ENCODE data around the gene HNRNPUL2.
A peak's percentile ranks its signal among the peaks of the same experiment; 100 is the strongest.
"Not testable (repeated sequence)": the region's sequence is repeated elsewhere in the genome, so short reads cannot be mapped to it uniquely, and the experiment has no call there.

HNRNPUL2 gene

GRCh38 chr11:62702246-62702645 is 25.0 kb downstream of the HNRNPUL2 start:
- DNase-seq: no peak

DNA sequence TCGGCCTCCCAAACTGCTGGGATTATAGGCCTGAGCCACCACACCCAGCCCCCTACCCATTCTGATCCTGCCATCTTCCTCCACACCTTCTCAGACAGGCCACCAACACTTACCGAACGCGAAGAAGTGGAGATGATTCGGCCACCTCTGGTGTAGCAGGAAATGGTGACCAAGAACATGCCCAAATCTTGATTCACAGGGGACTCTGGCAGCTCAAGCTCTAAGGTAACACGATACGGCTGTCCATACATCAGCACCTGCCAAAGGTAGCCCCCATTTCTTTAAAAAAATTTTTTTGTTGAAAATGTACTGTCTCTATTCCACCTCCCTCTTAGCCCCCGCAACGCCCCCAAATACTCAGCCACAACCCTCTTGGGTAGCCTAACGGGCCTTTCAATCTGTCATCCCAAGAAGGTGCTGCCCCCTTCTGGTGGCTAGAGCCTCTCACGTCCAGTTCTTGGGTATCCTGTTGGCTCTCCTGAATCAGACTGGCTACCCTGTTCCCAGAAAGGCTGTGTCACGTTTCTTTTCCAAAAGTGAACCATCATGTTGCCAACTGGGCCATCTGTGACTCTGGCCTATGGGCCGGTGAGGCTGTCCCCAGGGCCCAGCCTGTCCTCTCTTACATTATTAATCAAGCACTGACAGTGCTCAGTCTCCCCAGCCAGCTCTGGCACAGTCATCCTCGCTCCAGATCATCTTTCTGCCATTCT is 32.6 kb downstream of the HNRNPUL2 start:
- DNase-seq: peak; percentile 59

DNA sequence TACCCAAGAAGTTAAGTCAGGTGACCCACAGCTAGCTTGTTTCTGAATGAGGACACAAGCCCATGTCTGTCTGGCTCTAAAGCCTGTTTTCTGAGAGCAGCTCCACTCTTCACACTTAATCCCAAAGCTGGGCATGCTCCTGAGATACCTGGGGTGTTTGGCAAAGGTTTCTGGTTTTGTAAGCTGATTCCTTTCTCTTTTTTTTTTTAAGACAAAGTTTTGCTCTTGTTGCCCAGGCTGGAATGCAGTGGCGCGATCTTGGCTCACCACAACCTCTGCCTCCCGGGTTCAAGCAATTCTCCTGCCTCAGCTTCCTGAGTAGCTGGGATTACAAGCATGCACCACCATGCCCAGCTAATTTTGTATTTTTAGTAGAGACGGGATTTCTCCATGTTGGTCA is 33.6 kb downstream of the HNRNPUL2 start:
- DNase-seq: not testable (repeated sequence)

DNA sequence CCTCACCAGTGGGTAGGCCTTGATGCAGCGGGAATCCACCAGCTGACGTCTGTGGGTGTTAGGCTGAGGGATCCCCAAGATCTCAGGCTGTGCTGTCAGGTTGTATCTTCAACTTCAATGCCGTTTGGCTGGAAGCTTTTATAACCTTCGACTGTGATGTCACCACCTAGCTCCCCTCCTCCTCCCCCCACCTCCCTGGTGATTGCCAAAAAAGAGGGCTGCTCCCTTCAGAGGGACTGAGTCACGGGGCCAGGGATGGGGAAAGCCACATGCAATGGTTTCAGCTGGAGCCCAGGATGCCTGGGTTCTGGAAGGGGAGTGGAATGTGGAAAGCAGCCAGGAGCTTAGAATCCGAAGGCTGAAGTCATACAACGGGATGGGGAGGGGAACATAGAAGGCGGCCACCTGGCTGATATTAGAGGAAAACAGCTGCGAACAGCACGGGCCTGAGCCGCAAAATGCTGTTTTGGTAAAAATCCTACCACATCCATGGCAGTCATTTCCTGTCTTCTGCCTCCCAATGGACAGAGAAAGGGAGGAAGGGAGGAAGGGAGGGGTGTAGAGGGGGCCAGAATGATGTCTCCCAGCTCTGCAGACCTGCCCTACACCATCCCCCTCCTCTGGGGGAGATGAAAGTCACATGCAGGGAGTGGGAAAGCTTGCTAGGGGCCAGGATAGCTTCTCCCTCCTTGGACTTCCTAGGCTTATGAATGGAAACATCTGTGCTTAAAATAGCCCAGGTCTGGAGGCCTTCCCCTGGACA is 37.7 kb downstream of the HNRNPUL2 start, which contains the start of gene LRRN4CL:
TSS of gene LRRN4CL (minus strand) at position 110 of the 763 bp plus-strand sequence. CDS start 1,022 bp downstream, outside the sequence.
- no peak for DNase-seq

GRCh38 chr11:62688491-62688890 is 38.8 kb downstream of the HNRNPUL2 start:
- DNase-seq: no peak

- DNase-seq: no peak
Observed at GRCh38 chr11:62687508-62688396, 39.5 kb downstream of the HNRNPUL2 start.

DNA sequence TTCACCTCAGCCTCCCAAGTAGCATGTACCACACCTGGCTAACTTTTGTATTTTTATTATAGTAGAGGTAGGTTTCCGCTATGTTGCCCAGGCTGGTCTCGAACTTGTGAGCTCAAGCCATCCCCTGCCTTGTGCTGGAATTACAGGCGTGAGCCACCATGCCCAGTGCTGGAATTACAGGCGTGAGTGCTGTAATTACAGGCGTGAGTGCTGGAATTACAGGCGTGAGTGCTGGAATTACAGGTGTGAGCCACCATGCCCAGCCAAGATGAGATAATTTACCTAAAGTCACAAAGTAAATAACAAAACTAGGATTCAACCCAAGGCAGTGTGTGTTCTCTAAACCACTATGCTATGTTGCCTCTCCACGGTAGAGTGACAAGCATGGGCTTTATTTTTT is 44.7 kb downstream of the HNRNPUL2 start:
- no peak for DNase-seq

DNA sequence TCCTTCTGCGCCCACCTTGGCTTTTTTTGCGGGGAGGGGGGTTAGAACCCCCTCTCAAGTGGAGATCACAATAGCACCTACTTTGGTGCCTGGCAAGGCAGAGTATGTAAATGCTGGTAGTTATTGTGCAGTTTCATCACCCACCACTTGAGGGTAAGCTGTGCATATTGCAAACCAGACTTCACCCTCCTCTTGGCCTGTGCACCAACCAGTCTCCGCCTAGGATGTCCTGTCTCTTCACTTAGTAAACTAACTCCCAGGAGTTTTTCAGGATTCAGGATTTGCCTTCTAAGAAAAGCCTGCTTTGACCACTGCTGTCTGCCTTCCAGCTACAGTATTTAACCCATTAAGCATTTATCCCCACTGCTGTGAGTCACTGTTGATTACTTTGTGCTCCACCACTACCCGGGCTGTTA is 46.4 kb downstream of the HNRNPUL2 start:
- DNase-seq: no peak

- DNase-seq: peak; percentile 89
Observed at GRCh38 chr11:62678770-62679696, 48.2 kb downstream of the HNRNPUL2 start, which contains the start of gene UBXN1. Gene UBXN1 (minus strand): TSS chr11:62679073. CDS start chr11:62678923, 150 bp downstream.

- no peak for DNase-seq
Observed at GRCh38 chr11:62678433-62678769, 48.9 kb downstream of the HNRNPUL2 start.

- DNase-seq: no peak
Observed at GRCh38 chr11:62677714-62678113, 49.5 kb downstream of the HNRNPUL2 start.

DNA sequence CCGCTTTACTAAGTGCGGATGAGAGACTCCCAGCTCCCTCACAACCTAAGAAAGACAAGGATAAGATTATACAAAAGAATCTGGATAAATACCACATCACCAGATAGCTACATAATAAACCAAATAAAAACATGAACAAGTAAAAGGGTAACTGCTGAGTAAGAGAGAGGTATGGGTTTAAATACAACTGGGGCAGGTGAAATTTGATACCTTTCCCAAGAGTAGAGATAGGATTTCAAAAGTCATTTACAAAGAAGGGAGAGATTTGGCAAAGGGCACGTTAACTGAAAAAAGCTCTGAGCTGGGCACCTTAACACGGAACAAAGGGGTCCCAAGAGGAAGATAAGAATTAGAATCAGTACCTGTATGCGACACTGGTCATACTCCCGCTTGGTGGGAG is 50.1 kb downstream of the HNRNPUL2 start:
- DNase-seq: no peak

GRCh38 chr11:62676698-62677097 is 50.6 kb downstream of the HNRNPUL2 start:
- no peak for DNase-seq

GRCh38 chr11:62675415-62675814 is 51.8 kb downstream of the HNRNPUL2 start:
- not testable (repeated sequence) for DNase-seq

GRCh38 chr11:62673196-62673525 is 54.1 kb downstream of the HNRNPUL2 start:
- DNase-seq: no peak

DNA sequence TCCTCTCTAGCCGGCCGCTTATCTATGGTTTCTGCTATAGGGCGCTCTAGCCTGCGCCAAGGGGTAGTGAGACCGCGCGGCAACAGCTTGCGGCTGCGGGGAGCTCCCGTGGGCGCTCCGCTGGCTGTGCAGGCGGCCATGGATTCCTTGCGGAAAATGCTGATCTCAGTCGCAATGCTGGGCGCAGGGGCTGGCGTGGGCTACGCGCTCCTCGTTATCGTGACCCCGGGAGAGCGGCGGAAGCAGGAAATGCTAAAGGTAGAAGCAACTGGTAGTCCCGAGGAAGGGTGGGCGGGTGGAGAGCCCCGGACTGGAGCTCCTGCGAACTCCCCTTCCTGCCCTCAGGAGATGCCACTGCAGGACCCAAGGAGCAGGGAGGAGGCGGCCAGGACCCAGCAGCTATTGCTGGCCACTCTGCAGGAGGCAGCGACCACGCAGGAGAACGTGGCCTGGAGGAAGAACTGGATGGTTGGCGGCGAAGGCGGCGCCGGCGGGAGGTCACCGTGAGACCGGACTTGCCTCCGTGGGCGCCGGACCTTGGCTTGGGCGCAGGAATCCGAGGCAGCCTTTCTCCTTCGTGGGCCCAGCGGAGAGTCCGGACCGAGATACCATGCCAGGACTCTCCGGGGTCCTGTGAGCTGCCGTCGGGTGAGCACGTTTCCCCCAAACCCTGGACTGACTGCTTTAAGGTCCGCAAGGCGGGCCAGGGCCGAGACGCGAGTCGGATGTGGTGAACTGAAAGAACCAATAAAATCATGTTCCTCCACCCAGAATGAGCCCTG is 55.5 kb downstream of the HNRNPUL2 start, which contains the start of the genes LBHD1 and UQCC3:
TSS of gene LBHD1 (minus strand) at position 660 of the 782 bp plus-strand sequence. CDS start 2,236 bp downstream, outside the sequence.
TSS of gene UQCC3 (plus strand) at position 66 of the 782 bp plus-strand sequence. CDS start at position 139, 73 bp downstream.
- DNase-seq: peak; percentile 84

DNA sequence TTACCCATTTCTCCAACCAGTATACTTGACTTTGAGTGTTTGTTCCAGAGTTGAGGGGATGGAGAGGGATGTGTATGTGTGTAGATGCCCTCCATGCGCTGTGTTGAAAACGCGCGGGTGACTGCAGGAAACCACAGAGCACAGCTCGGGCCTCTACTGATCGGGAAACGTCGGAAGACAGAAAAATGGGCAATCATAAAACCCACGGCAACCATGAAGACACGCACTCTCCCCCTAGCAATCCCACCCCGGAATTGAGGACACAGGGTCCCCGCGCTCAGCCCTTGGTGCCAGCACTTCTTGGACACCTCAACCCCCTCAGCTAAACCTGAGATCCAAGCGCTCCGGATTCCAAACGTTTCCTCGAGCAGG is 56.0 kb downstream of the HNRNPUL2 start:
- DNase-seq: no peak

- no peak for DNase-seq
Observed at GRCh38 chr11:62669420-62670161, 57.7 kb downstream of the HNRNPUL2 start.

DNA sequence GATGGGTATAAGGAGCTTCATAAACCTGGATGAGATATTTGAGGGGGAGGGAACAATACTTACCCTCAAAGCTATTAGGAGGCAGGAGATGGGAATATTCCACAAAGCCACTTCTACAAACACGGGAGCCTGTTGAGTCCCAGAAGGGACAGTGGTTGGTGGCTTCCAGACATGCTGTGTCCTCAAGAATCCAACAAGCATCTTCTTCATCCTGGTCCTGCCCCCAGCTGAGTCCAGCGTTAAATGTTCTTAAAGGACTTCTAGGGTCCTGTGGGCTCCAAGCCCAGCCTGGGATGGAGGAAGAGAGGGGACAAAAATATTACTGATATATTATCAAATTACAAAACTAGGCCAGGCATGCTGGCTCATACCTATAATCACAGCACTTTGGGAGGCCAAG is 59.8 kb downstream of the HNRNPUL2 start:
- DNase-seq: no peak

DNA sequence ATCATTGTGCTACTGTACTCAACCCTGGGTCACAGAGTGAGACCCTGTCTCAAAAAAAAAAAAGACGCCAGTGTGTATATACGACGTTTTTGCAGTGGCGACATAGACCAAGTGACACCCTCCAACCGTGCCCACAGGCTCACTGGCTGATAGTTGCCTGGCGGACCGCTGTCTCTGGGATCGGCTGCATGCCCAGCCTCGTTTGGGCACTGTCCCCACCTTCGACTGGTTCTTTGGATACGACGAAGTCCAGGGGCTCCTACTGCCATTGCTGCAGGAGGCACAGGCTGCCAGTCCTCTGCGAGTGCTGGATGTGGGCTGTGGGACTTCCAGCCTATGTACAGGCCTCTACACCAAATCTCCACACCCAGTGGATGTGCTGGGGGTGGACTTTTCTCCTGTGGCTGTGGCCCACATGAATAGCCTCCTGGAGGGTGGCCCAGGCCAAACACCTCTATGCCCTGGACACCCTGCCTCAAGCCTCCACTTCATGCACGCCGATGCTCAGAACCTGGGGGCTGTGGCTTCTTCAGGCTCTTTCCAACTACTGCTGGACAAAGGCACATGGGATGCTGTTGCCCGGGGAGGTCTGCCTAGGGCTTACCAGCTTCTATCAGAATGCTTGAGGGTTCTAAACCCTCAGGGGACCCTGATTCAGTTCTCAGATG is 60.9 kb downstream of the HNRNPUL2 start:
- DNase-seq: no peak
